ENCODE data around the gene ALDH1L1. TPM values are rescaled to one million over a fixed set of nuclear protein-coding genes. Genes with fewer than 3 reads are reported as not detected.

The ALDH1L1 gene
- total and polyA plus RNA-seq, 2 of the 4 experiments (the other 2 are of a cell fraction) = not detected

GRCh38 chr3:126057501-126057819 is 122.9 kb downstream of the ALDH1L1 start:
- H3K27me3 ChIP-seq (ENCODE audit: control insufficient read depth, insufficient read depth, low read length) = no peaks in the 10 kb centered on the region
- 0 out of 4 replicates have a peak, but pooled peaks cover 0 to 3% of the 10 kb centered on the region in 2 experiments for H3K79me1 ChIP-seq (ENCODE audit: low read depth in 1 of 2, low read length in 2 of 2)
- H3K4ac ChIP-seq (ENCODE audit: low read depth, low read length) = no peak overlapping the region
- no peak overlapping the region for H3K18ac ChIP-seq (ENCODE audit: low read depth, low read length)
- H3K9me3 ChIP-seq (ENCODE audit: control insufficient read depth, insufficient read depth, low read length) = no peaks in the 10 kb centered on the region
- no peak overlapping the region for H2BK15ac ChIP-seq (ENCODE audit: low read depth, low read length)
- no peak overlapping the region for H4K5ac ChIP-seq (ENCODE audit: low read depth, low read length)
- ChIA-PET POLR2A (ENCODE audit: unreplicated experiment) (no interaction called here), CTCF (no interaction called here)
- no peaks in the 10 kb centered on the region; the same call in 1 of the 2 replicates for H3K4me1 ChIP-seq (ENCODE audit: control insufficient read depth, insufficient read depth, low read length)
- no peaks in the 10 kb centered on the region for H3K36me3 ChIP-seq (ENCODE audit: control insufficient read depth, insufficient read depth, low read length)
- dilution Hi-C loops (cut with HindIII; ENCODE audit: low sequenced_read_pairs, unreplicated experiment) = no loop called here
- H3K4me3 ChIP-seq (ENCODE audit: insufficient read depth, low read depth, low read length) = no peak overlapping the region
- H3K27ac ChIP-seq (ENCODE audit: insufficient read depth, low read length) = no peak overlapping the region
- H3K23ac ChIP-seq (ENCODE audit: low read depth, low read length) = no peak overlapping the region
- no peak overlapping the region for H3K9ac ChIP-seq (ENCODE audit: low read depth, low read length)
- no peak overlapping the region for H2AK9ac ChIP-seq (replicated peaks; ENCODE audit: low read depth, low read length, poor library complexity)
- no peak overlapping the region for H3K56ac ChIP-seq (ENCODE audit: extremely low read depth, insufficient read depth, low read length)
- H2BK5ac ChIP-seq (ENCODE audit: low read depth, low read length, poor library complexity, severe bottlenecking) = no peak overlapping the region
- ATAC-seq (ENCODE audit: low read depth) (no peak), DNase-seq (no peak)
- 80% methylated on average over 7 of the region's 10 CpGs; no CpG with 5 or more reads in 1 of the 2 experiments for WGBS, 2 experiments (ENCODE audit: extremely low coverage in 2 of 2, insufficient read length in 1 of 2)
- no peaks in the 10 kb centered on the region; the same call in 1 of the 2 replicates for H4K20me1 ChIP-seq (ENCODE audit: insufficient read depth, low read length)
- no peak overlapping the region for H2AFZ ChIP-seq (replicated peaks; ENCODE audit: low read length, poor library complexity)
- TF ChIP-seq MAFK (IDR thresholded peaks at IDR 0.05; ENCODE audit: low read depth, low read length) (no peak), RAD21 (IDR thresholded peaks at IDR 0.05; ENCODE audit: low read length) (no peak), CEBPB (IDR thresholded peaks at IDR 0.05; ENCODE audit: low read depth, low read length) (no peak), POLR2A (IDR thresholded peaks at IDR 0.05; ENCODE audit: low read depth, low read length) (no peak), MAZ (IDR thresholded peaks at IDR 0.05; ENCODE audit: borderline replicate concordance, low read depth, low read length) (no peak), CHD1 (IDR thresholded peaks at IDR 0.05; ENCODE audit: low read depth, low read length) (no peak), SMC3 (IDR thresholded peaks at IDR 0.05; ENCODE audit: low read depth, low read length) (no peak), RCOR1 (IDR thresholded peaks at IDR 0.05; ENCODE audit: insufficient replicate concordance, low read length) (no peak), NFE2L2 (IDR thresholded peaks at IDR 0.05; ENCODE audit: low read depth, low read length) (no peak), CTCF (conservative IDR thresholded peaks at IDR 0.05; ENCODE audit: low read depth, low read length) (no peak), MXI1 (IDR thresholded peaks at IDR 0.05; ENCODE audit: borderline replicate concordance, low read depth, low read length) (no peak), RFX5 (IDR thresholded peaks at IDR 0.05; ENCODE audit: low read depth, low read length) (no peak), FOS (IDR thresholded peaks at IDR 0.05; ENCODE audit: low read depth, low read length) (no peak), BHLHE40 (IDR thresholded peaks at IDR 0.05; ENCODE audit: low read depth, low read length) (no peak), ELK1 (IDR thresholded peaks at IDR 0.05; ENCODE audit: borderline replicate concordance, low read depth, low read length) (no peak)
- TF ChIP-seq, protein P1, sequence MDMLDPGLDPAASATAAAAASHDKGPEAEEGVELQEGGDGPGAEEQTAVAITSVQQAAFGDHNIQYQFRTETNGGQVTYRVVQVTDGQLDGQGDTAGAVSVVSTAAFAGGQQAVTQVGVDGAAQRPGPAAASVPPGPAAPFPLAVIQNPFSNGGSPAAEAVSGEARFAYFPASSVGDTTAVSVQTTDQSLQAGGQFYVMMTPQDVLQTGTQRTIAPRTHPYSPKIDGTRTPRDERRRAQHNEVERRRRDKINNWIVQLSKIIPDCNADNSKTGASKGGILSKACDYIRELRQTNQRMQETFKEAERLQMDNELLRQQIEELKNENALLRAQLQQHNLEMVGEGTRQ (IDR thresholded peaks at IDR 0.05; ENCODE audit: low read depth, low read length) = no peak
- H3K14ac ChIP-seq (replicated peaks; ENCODE audit: low read depth, low read length) = no peak overlapping the region
- intact Hi-C loops (cut with micrococcal nuclease) = no loop called here
- H4K8ac ChIP-seq (ENCODE audit: low read depth in 2 of 2, low read length in 2 of 2) = no peak overlapping the region
- no TSS peak for BruUV-seq (replicated peaks)
- no peak overlapping the region for H4K91ac ChIP-seq (ENCODE audit: insufficient read depth, low read depth, low read length)
- in situ Hi-C loops (cut with MboI; ENCODE audit: low sequenced_read_pairs) = no loop called here
- peaks cover 14% of the 10 kb centered on the region; the same call in 1 of the 2 replicates for H3K9me1 ChIP-seq (ENCODE audit: insufficient read depth, low read length)
- H2AK5ac ChIP-seq (ENCODE audit: low read depth, low read length) = no peak overlapping the region
- H2BK20ac ChIP-seq (ENCODE audit: low read depth, low read length) = no peak overlapping the region
- no peak overlapping the region for H3K4me2 ChIP-seq (ENCODE audit: low read depth, low read length)
- no peak overlapping the region for H2BK120ac ChIP-seq (ENCODE audit: low read depth, low read length)
